Mesodermal cell (in vitro differentiated cells): ENCODE data around the gene ZDHHC11.

Source experiments
- H3K27ac ChIP-seq: 2 replicates; pipeline ENCODE4 v1.7.0; 2013; ENCODE audit warnings: mild to moderate bottlenecking, low read depth, low read length, moderate library complexity; ENCODE audit not compliant: severe bottlenecking
- H3K36me3 ChIP-seq: 2 replicates; pipeline ENCODE4 v1.7.1; 2013; ENCODE audit warnings: mild to moderate bottlenecking, low read length, moderate library complexity; ENCODE audit not compliant: control insufficient read depth, insufficient read depth
- H3K4me1 ChIP-seq: one replicate; pipeline ENCODE4 v1.7.1; 2013; ENCODE audit warnings: mild to moderate bottlenecking, low read length; ENCODE audit not compliant: insufficient read depth, control insufficient read depth, poor library complexity, severe bottlenecking
- H3K4me3 ChIP-seq: 2 replicates; pipeline ENCODE4 v1.7.0; 2013; ENCODE audit warnings: low read length, control low read depth, mild to moderate bottlenecking; ENCODE audit not compliant: insufficient read depth, poor library complexity, severe bottlenecking; ENCODE audit errors: extremely low read depth
- H3K9me3 ChIP-seq: 2 replicates; pipeline ENCODE4 v1.7.1; 2013; ENCODE audit warnings: mild to moderate bottlenecking, low read length, moderate library complexity; ENCODE audit not compliant: control insufficient read depth
- WGBS, 2 experiments: methylation state at CpG; one replicate each; pipeline ENCODE4 v1.1.5; 2013; ENCODE audit warnings: missing lambda C conversion rate in 2 of 2; ENCODE audit not compliant: insufficient coverage in 2 of 2; 5-methylcytosine and 5-hydroxymethylcytosine counted together

ZDHHC11 gene

GRCh38 chr5:865168-865521 lies 14.4 kb upstream of the ZDHHC11 start:
- peaks cover 79% of the 10 kb centered on the region for H3K36me3 ChIP-seq
- no peak overlapping the region for H3K4me3 ChIP-seq
- no peaks in the 10 kb centered on the region for H3K4me1 ChIP-seq
- no peak overlapping the region for H3K27ac ChIP-seq
- 93 to 97% methylated on average over 24 of the region's 24 CpGs for WGBS, 2 experiments
- no peaks in the 10 kb centered on the region for H3K9me3 ChIP-seq

DNA sequence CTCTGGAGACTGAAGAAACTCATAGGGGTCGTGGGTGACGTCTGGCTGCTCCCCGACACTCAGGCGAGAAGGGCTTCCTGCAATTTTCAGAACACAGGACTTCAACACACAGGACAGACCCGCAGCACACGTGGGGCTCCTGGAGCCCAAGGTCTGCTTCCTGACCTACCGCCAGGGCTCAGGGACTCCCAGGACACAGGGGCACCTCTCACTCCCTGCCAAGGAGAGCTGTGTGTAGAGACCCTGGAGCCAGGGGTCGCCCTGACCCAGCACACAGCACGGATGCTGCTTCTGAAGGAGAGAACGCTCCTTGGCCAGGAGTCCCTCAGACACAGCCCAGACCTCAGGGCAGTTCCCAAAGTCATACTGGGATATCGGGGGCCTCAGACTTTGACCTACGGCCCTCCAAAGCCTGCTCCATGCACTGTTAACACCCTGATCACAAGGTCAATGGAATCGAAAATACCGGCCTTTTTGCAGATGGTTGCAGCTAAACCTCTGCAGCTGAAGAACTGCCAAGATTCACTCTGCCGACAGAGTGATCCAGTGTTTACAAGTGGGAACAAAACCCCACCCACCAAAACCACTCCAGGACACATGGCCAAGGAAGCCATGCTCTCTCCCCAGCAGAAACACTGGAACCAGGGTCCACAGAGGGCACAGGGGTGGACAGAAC lies 13.8 kb upstream of the ZDHHC11 start:
- no peak overlapping the region for H3K27ac ChIP-seq
- H3K4me3 ChIP-seq = no peak overlapping the region
- WGBS, 2 experiments = 88 to 98% methylated on average over 15 of the region's 15 CpGs
- H3K36me3 ChIP-seq = peaks cover 74% of the 10 kb centered on the region
- H3K9me3 ChIP-seq = no peaks in the 10 kb centered on the region
- H3K4me1 ChIP-seq = no peaks in the 10 kb centered on the region

DNA sequence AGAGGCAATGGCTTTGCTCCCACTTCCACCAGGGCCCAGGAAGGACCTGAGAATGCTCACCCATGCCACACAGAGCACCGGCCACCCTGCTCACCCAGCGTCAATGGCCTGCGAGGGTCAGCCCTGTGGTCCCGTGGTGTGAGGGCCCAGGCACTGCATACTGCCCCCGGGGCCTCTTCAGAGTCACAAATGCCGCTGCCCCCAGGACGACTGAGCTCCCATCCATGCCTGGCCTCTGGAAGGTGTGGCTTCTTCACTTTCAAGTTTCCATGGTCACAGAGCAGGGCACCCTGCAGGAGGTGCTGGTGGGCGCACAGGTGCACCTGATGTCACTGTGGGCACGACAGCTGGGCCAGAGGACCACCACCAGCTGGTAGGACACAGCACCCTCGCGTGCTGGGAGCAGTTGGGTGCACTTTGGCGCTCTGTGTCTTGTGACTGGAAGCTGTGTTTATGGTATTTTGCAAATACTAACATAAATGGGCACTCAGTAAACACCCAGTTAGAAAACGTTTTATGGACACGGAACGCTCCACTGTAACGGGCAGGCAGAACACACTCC lies 12.5 kb upstream of the ZDHHC11 start:
- Histone ChIP-seq H3K36me3 (peaks cover 61% of the 10 kb centered on the region), H3K9me3 (no peaks in the 10 kb centered on the region), H3K27ac (no peak overlapping the region), H3K4me3 (no peak overlapping the region), H3K4me1 (no peaks in the 10 kb centered on the region)
- 94 to 96% methylated on average over 13 of the region's 16 CpGs for WGBS, 2 experiments

- Histone ChIP-seq H3K9me3 (no peaks in the 10 kb centered on the region), H3K4me1 (no peaks in the 10 kb centered on the region), H3K36me3 (peaks cover 54% of the 10 kb centered on the region), H3K27ac (no peak overlapping the region), H3K4me3 (no peak overlapping the region)
- WGBS, 2 experiments = 92 to 95% methylated on average over 24 to 25 of the region's 25 CpGs
These were observed 11.8 kb upstream of the ZDHHC11 start for GRCh38 chr5:862367-863243.

GRCh38 chr5:861442-862366 lies 10.9 kb upstream of the ZDHHC11 start:
- WGBS, 2 experiments = 91 to 93% methylated on average over 20 to 22 of the region's 22 CpGs
- Histone ChIP-seq H3K9me3 (no peaks in the 10 kb centered on the region), H3K4me1 (no peaks in the 10 kb centered on the region), H3K27ac (no peak overlapping the region), H3K36me3 (peaks cover 46% of the 10 kb centered on the region), H3K4me3 (no peak overlapping the region)

GRCh38 chr5:860506-861150 lies 9.8 kb upstream of the ZDHHC11 start:
- Histone ChIP-seq H3K27ac (no peak overlapping the region), H3K4me3 (no peak overlapping the region), H3K4me1 (no peaks in the 10 kb centered on the region), H3K36me3 (peaks cover 35% of the 10 kb centered on the region), H3K9me3 (no peaks in the 10 kb centered on the region)
- WGBS, 2 experiments = 93 to 97% methylated on average over 8 to 10 of the region's 15 CpGs

DNA sequence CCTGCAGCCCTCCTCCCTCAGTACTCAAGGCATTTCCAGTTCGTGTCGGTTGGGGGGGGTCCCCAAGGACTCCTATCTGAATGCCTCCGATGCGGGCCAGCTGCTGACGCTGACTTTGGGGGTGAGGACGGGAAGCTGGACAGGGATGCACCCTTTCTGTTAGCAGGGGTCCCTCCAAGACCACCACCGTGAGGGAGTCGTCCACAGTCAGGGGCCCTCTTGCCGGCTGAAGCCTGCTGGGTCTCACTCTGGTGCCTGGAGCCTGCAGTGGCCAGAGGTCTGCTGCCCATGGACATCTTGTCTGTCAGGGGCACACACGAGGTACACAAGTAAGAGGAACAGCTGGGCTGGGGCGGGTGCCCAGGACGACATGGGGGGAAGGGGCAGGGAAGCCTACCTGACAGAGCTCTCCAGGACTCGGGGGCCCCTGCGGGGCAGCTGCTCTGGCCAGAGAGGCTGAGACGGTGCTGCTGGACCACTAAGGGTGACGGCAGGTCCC lies 9.1 kb upstream of the ZDHHC11 start:
- Histone ChIP-seq H3K27ac (no peak overlapping the region), H3K9me3 (no peaks in the 10 kb centered on the region), H3K4me3 (no peak overlapping the region), H3K36me3 (peaks cover 27% of the 10 kb centered on the region), H3K4me1 (no peaks in the 10 kb centered on the region)
- WGBS, 2 experiments = 89 to 94% methylated on average over 16 of the region's 16 CpGs

DNA sequence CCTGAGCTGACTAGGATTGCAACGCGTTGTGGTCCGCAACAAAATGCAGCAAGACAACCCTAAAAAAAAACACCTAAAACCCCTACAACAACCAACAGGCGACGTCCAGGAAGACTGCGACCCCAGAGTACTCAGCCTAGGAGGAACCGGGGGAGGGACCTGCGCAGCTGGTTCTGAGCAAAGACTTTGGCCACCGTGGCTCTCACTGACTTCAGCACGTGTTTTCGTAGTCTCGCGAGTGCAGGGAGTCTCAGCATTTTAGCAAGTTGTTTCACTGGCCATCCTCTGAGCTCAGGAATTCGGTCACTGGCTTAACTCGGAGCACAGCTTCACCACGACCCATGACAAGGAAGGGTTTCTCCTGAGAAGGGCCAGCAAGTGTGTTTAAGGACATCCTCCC lies 8.6 kb upstream of the ZDHHC11 start:
- no peak overlapping the region for H3K27ac ChIP-seq
- H3K4me1 ChIP-seq = no peaks in the 10 kb centered on the region
- WGBS, 2 experiments = 88 to 90% methylated on average over 15 of the region's 16 CpGs
- no peak overlapping the region for H3K4me3 ChIP-seq
- peaks cover 22% of the 10 kb centered on the region for H3K36me3 ChIP-seq
- H3K9me3 ChIP-seq = no peaks in the 10 kb centered on the region

DNA sequence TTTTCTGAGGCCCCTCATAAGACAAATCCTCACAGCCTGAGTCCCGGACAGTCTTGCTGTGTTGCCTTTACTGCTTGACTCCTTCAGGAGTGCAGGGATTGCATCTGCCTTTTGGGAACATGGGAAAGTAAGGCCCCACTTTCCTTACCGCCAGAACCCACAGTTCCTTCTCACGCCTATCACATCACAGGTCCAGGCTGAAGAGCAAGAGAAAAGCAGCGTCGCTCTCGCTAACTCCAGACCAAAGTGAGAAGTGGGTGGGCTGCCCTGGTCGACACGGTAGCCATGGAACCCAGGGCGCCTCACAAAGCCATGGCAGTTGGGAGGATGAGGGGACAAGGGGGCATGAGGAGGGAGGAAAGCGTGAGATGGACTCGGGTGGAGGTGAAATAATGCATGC lies 7.9 kb upstream of the ZDHHC11 start:
- no peak overlapping the region for H3K27ac ChIP-seq

More for the DNA sequence above, 7.9 kb upstream of the ZDHHC11 start:
- Histone ChIP-seq H3K4me3 (no peak overlapping the region), H3K4me1 (no peaks in the 10 kb centered on the region), H3K9me3 (no peaks in the 10 kb centered on the region), H3K36me3 (peaks cover 16% of the 10 kb centered on the region)
- WGBS, 2 experiments = 97% methylated on average over 6 to 9 of the region's 11 CpGs
